ENCODE results near the gene PTPRN2. TPM values are rescaled to one million over a fixed set of nuclear protein-coding genes. Genes with fewer than 3 reads are reported as not detected.

PTPRN2 gene
- total and polyA plus RNA-seq, 9 of the 15 experiments (the other 6 are each of a cell fraction or from before 2014, with no cell fraction given): not detected

- TF ChIP-seq JUND (IDR thresholded peaks at IDR 0.05; ENCODE audit: borderline replicate concordance, low read depth, low read length) (no peak), JUND (tag; IDR thresholded peaks at IDR 0.05; ENCODE audit: borderline replicate concordance, low read depth, low read length) (no peak), ZNF766 (CRISPR knock-in tag; conservative IDR thresholded peaks at IDR 0.05) (no peak), NEUROD1 (IDR thresholded peaks at IDR 0.05; ENCODE audit: borderline replicate concordance, low read depth, low read length, partially characterized antibody) (no peak), MEF2A (IDR thresholded peaks at IDR 0.05; ENCODE audit: control insufficient read depth, low read depth, low read length) (no peak), ZNF699 (CRISPR knock-in tag; IDR thresholded peaks at IDR 0.05; ENCODE audit: insufficient replicate concordance) (no peak), PTBP1 (IDR thresholded peaks at IDR 0.05; ENCODE audit: low read depth, low read length) (no peak), SLC30A9 (CRISPR knock-in tag; IDR thresholded peaks at IDR 0.05) (no peak), ZNF785 (CRISPR knock-in tag; IDR thresholded peaks at IDR 0.05) (no peak), ZNF282 (CRISPR knock-in tag; IDR thresholded peaks at IDR 0.05) (no peak), ZFPM2 (CRISPR knock-in tag; IDR thresholded peaks at IDR 0.05) (no peak), HDAC6 (IDR thresholded peaks at IDR 0.05; ENCODE audit: low read depth, low read length) (no peak)
- TF ChIP-seq, protein P1, sequence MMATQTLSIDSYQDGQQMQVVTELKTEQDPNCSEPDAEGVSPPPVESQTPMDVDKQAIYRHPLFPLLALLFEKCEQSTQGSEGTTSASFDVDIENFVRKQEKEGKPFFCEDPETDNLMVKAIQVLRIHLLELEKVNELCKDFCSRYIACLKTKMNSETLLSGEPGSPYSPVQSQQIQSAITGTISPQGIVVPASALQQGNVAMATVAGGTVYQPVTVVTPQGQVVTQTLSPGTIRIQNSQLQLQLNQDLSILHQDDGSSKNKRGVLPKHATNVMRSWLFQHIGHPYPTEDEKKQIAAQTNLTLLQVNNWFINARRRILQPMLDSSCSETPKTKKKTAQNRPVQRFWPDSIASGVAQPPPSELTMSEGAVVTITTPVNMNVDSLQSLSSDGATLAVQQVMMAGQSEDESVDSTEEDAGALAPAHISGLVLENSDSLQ (IDR thresholded peaks at IDR 0.05): no peak
Measured at GRCh38 chr7:158409816-158410330, 177.8 kb downstream of the PTPRN2 start (continued).
